Kidney (tissue), 14 donors: ENCODE data around the gene MYOT. TPM values are rescaled to one million over a fixed set of nuclear protein-coding genes. Genes with fewer than 3 reads are reported as not detected.

ENCODE experiments used
- DNase-seq, 5 donors: peaks; one replicate each; pipeline ENCODE4 v3.0.0-alpha.2; 2013 to 2020
- FAIRE-seq: peaks from 2 replicates; lab custom pipeline; 2012; peaks lifted over from hg19 to GRCh38; lab: Jason Lieb, UNC
- H3K27ac ChIP-seq, 2 donors: one replicate each; pipeline ENCODE4 v1.7.0; 2013; ENCODE audit warnings: low read depth in 2 of 2, low read length in 2 of 2, inconsistent platforms in 1 of 2
- H3K27me3 ChIP-seq: one replicate; pipeline ENCODE4 v1.7.1; 2013; ENCODE audit warnings: low read length, inconsistent platforms; ENCODE audit not compliant: control insufficient read depth, insufficient read depth
- H3K36me3 ChIP-seq, 3 donors: one replicate each; pipeline versions ENCODE4 v1.7.0 to v1.7.1; 2013; ENCODE audit warnings: low read length in 3 of 3, control low read depth in 1 of 3, inconsistent platforms in 1 of 3; ENCODE audit not compliant: insufficient read depth in 3 of 3, control insufficient read depth in 2 of 3
- H3K4me1 ChIP-seq, 3 donors: one replicate each; pipeline versions ENCODE4 v1.7.0 to v1.7.1; 2013; ENCODE audit warnings: low read length in 3 of 3, inconsistent platforms in 1 of 3, low read depth in 1 of 3; ENCODE audit not compliant: control insufficient read depth in 2 of 3, insufficient read depth in 2 of 3
- H3K4me3 ChIP-seq, 3 donors: one replicate each; pipeline versions ENCODE4 v1.7.0 to v1.8.1; 2013; ENCODE audit warnings: low read length in 3 of 3, control low read depth in 1 of 3, inconsistent platforms in 1 of 3
- H3K9ac ChIP-seq, 3 donors: one replicate each; pipeline versions ENCODE4 v1.7.0 to v1.7.1; 2013; ENCODE audit warnings: low read length in 3 of 3, control low read depth in 1 of 3, inconsistent platforms in 1 of 3
- H3K9me3 ChIP-seq, 3 donors: one replicate each; pipeline versions ENCODE4 v1.7.0 to v1.7.1; 2013; ENCODE audit warnings: low read length in 3 of 3, control low read depth in 1 of 3, inconsistent platforms in 1 of 3; ENCODE audit not compliant: control insufficient read depth in 2 of 3, insufficient read depth in 1 of 3
- intact Hi-C: fragments of 100-400 bp; cut with DNase I; formaldehyde crosslinking; loops from one replicate; pipeline ENCODE4 v1.11.1; 2022
- polyA plus RNA-seq: library from polyadenylated mRNA; stranded (reverse); fragments of 350-450 nt; fragmentation: Illumina TruSeq; extraction: RNeasy Lipid Tissue Mini Kit (QIAGEN cat#74804); gene quantifications from one replicate; pipeline ENCODE4 v1.2.3, GENCODE V29; 2014; ENCODE audit warnings: low read depth, low replicate concordance; ENCODE audit not compliant: insufficient read depth
- total RNA-seq: library from RNA; stranded (reverse); fragmentation: NEBNext Ultra II Directional; extraction: Animal tissue kit (Norgen Biotek cat#: 25700); gene quantifications from one replicate; pipeline ENCODE4 v1.2.1, GENCODE V29; 2021
- TF ChIP-seq, protein P1 (sequence below): IDR thresholded peaks from 3 replicates; pipeline ENCODE4 v1.5.1; 2012; ENCODE audit warnings: mild to moderate bottlenecking, moderate library complexity, borderline replicate concordance; ENCODE audit not compliant: insufficient read depth; ENCODE audit errors: extremely low read depth
- donor health status: control.
- donor health status: control.
- donor health status: control.
- donor health status: control.
- donor health status: control.
- donor health status: DM: yes; HTN: yes; CAD: no.
- donor health status: Normal renal cell carcinoma (clear cell type).

Gene MYOT
- total and polyA plus RNA-seq, 2 donors from 2014 or later, result 0.94 to 2.3 TPM

DNA sequence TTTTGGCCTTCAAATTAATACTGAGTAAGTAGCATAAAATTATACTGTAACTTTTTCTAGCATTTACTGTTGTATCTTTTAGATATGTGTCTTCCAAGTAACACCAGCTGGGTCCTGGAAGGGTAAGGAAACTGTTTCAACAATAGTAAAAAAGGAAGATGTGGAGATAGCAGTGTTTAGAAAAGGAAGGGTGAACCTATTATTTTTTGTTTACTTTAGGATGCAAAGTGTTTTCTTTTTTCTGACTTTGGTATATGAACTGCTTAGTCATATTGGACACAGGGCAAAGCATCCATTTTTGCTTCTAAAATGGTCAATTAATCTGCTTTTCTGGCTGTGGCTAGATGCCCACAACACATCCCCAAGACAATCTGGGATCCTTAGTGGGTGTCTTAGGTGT lies 26.9 kb downstream of the MYOT start:
- Histone ChIP-seq H3K9ac (no peak overlapping the region), H3K27ac (no peak overlapping the region), H3K4me1 (no peaks in the 10 kb centered on the region), H3K36me3 (no peaks in the 10 kb centered on the region), H3K4me3 (no peak overlapping the region), H3K9me3 (no peaks in the 10 kb centered on the region), H3K27me3 (no peaks in the 10 kb centered on the region)
- intact Hi-C loops, result no loop called here
- TF ChIP-seq, protein P1, sequence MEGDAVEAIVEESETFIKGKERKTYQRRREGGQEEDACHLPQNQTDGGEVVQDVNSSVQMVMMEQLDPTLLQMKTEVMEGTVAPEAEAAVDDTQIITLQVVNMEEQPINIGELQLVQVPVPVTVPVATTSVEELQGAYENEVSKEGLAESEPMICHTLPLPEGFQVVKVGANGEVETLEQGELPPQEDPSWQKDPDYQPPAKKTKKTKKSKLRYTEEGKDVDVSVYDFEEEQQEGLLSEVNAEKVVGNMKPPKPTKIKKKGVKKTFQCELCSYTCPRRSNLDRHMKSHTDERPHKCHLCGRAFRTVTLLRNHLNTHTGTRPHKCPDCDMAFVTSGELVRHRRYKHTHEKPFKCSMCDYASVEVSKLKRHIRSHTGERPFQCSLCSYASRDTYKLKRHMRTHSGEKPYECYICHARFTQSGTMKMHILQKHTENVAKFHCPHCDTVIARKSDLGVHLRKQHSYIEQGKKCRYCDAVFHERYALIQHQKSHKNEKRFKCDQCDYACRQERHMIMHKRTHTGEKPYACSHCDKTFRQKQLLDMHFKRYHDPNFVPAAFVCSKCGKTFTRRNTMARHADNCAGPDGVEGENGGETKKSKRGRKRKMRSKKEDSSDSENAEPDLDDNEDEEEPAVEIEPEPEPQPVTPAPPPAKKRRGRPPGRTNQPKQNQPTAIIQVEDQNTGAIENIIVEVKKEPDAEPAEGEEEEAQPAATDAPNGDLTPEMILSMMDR, result no peak
- no peak for FAIRE-seq
- no peak for DNase-seq

DNA sequence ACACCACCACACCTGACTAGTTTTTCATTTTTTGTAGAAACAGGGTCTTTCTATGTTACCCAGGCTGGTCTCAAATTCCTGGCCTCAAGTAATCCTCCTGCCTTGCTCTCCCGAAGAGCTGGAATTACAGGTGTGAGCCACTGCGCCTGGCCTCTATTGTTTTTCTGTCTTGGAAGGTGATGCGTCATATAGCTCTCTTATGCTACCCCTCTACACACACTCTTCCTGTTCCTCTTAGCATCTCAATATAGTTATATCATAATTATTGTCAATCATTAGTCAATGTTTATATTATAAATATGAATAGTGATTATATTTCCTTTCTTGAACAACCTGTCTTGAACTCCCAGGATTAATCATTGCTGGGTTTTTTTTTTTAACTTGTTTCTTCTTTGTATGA lies 28.9 kb downstream of the MYOT start:
- Histone ChIP-seq H3K4me1 (no peaks in the 10 kb centered on the region), H3K27me3 (no peaks in the 10 kb centered on the region), H3K36me3 (no peaks in the 10 kb centered on the region), H3K9me3 (no peaks in the 10 kb centered on the region), H3K27ac (no peak overlapping the region), H3K9ac (no peak overlapping the region), H3K4me3 (no peak overlapping the region)
- DNase-seq, result no peak
- no peak for FAIRE-seq
- TF ChIP-seq, protein P1, result no peak
- intact Hi-C loops, result no loop called here

DNA sequence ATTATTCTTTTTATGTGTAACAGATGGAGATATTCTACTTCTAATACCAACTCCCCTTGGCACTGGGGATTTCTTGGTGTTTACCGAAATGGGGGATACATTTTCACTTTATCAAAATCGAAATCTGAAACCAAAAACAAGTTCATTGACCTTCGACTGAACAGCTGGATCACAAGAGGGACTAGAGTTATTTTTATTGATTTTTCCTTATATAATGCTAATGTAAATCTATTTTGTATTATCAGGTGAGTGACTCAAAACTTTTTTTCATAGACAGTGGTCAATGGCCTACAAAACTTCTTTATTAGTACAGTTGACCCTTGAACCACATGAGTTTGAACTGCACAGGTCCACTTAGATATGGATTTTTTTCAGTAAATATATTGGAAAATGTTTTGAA lies 31.8 kb downstream of the MYOT start:
- H3K9ac ChIP-seq, result no peak overlapping the region
- H3K4me1 ChIP-seq, result no peaks in the 10 kb centered on the region
- TF ChIP-seq, protein P1, result no peak
- FAIRE-seq (no peak), DNase-seq (no peak)
- no peaks in the 10 kb centered on the region for H3K9me3 ChIP-seq
- H3K4me3 ChIP-seq, result no peak overlapping the region
- no peak overlapping the region for H3K27ac ChIP-seq
- H3K36me3 ChIP-seq, result no peaks in the 10 kb centered on the region
- H3K27me3 ChIP-seq, result no peaks in the 10 kb centered on the region
- intact Hi-C loops, result no loop called here
